Neural progenitor cell (in vitro differentiated cells): ENCODE data around the gene MYEOV.

Experiments used
- CTCF ChIP-seq: fragments of 200-600 bp; sonication (generic); IDR thresholded peaks from 2 replicates; pipeline ENCODE4 v1.5.1; 2017; ENCODE audit warnings: antibody characterized with exemption, mild to moderate bottlenecking
- EZH2 ChIP-seq: fragments of 200-600 bp; sonication (generic); IDR thresholded peaks from 2 replicates; pipeline ENCODE4 v1.6.1; 2017; ENCODE audit warnings: antibody characterized with exemption, mild to moderate bottlenecking, moderate library complexity
- EZH2phosphoT487 ChIP-seq: fragments of 200-600 bp; sonication (generic); IDR thresholded peaks from 2 replicates; pipeline ENCODE4 v1.6.1; 2017; ENCODE audit warnings: antibody characterized with exemption

- no peak for TF ChIP-seq EZH2phosphoT487
- TF ChIP-seq CTCF: no peak
- no peak for TF ChIP-seq EZH2
Observed at GRCh38 chr11:69304258-69304657, 10.3 kb downstream of the MYEOV start.
